ENCODE measurements around the gene SCYL3.

The SCYL3 gene

GRCh38 chr1:169860750-169861149, 32.9 kb downstream of the SCYL3 start:
- no peak for TF ChIP-seq EZH2 (optimal IDR thresholded peaks at IDR 0.05; ENCODE audit: low read depth, low read length)
- TF ChIP-seq CTCF (IDR thresholded peaks at IDR 0.05; ENCODE audit: low read length) = no peak
- TF ChIP-seq EZH2phosphoT487 (IDR thresholded peaks at IDR 0.05; ENCODE audit: low read length) = no peak
- Histone ChIP-seq H2AFZ (ENCODE audit: low read length) (no peak overlapping the region), H3K9me3 (replicated peaks; ENCODE audit: insufficient read depth, low read length) (no peaks in the 10 kb centered on the region), H3K4me3 (ENCODE audit: low read length) (no peak overlapping the region), H4K20me1 (ENCODE audit: insufficient read depth, low read length) (no peaks in the 10 kb centered on the region), H3K36me3 (replicated peaks; ENCODE audit: insufficient read depth, low read length) (peaks cover 13% of the 10 kb centered on the region; the same call in 1 of the 2 replicates), H3K4me2 (ENCODE audit: low read depth, low read length) (no peak overlapping the region), H3K27ac (ENCODE audit: low read length) (no peak overlapping the region), H3F3A (ENCODE audit: insufficient read depth, low read length) (no peaks in the 10 kb centered on the region), H3K27me3 (replicated peaks; ENCODE audit: insufficient read depth, low read length) (no peaks in the 10 kb centered on the region), H3K9ac (ENCODE audit: low read length) (no peak overlapping the region), H3K79me2 (ENCODE audit: low read length) (no peaks in the 10 kb centered on the region), H3K4me1 (ENCODE audit: low read length) (no peaks in the 10 kb centered on the region), H3K9me2 (replicated peaks; ENCODE audit: insufficient read depth, low read length) (no peaks in the 10 kb centered on the region)
- no peak for DNase-seq

GRCh38 chr1:169860187-169860586, 33.5 kb downstream of the SCYL3 start:
- Histone ChIP-seq H3K4me2 (ENCODE audit: low read depth, low read length) (no peak overlapping the region), H3K27ac (ENCODE audit: low read length) (no peak overlapping the region), H3K36me3 (replicated peaks; ENCODE audit: insufficient read depth, low read length) (peaks cover 13% of the 10 kb centered on the region; the same call in 1 of the 2 replicates), H3K79me2 (ENCODE audit: low read length) (no peaks in the 10 kb centered on the region), H3F3A (ENCODE audit: insufficient read depth, low read length) (no peaks in the 10 kb centered on the region), H3K9me3 (replicated peaks; ENCODE audit: insufficient read depth, low read length) (no peaks in the 10 kb centered on the region), H3K4me1 (ENCODE audit: low read length) (no peaks in the 10 kb centered on the region), H3K9ac (ENCODE audit: low read length) (no peak overlapping the region), H3K4me3 (ENCODE audit: low read length) (no peak overlapping the region), H3K9me2 (replicated peaks; ENCODE audit: insufficient read depth, low read length) (no peaks in the 10 kb centered on the region), H4K20me1 (ENCODE audit: insufficient read depth, low read length) (no peaks in the 10 kb centered on the region), H3K27me3 (replicated peaks; ENCODE audit: insufficient read depth, low read length) (no peaks in the 10 kb centered on the region), H2AFZ (ENCODE audit: low read length) (no peak overlapping the region)
- DNase-seq = no peak
- TF ChIP-seq CTCF (IDR thresholded peaks at IDR 0.05; ENCODE audit: low read length) (no peak), EZH2phosphoT487 (IDR thresholded peaks at IDR 0.05; ENCODE audit: low read length) (no peak), EZH2 (optimal IDR thresholded peaks at IDR 0.05; ENCODE audit: low read depth, low read length) (no peak)

- Histone ChIP-seq H3K9ac (ENCODE audit: low read length) (no peak overlapping the region), H3K79me2 (ENCODE audit: low read length) (no peaks in the 10 kb centered on the region), H3K9me3 (replicated peaks; ENCODE audit: insufficient read depth, low read length) (no peaks in the 10 kb centered on the region), H3K27me3 (replicated peaks; ENCODE audit: insufficient read depth, low read length) (no peaks in the 10 kb centered on the region), H3K4me3 (ENCODE audit: low read length) (no peak overlapping the region), H3K27ac (ENCODE audit: low read length) (no peak overlapping the region), H3K4me2 (ENCODE audit: low read depth, low read length) (no peak overlapping the region), H4K20me1 (ENCODE audit: insufficient read depth, low read length) (no peaks in the 10 kb centered on the region), H3K9me2 (replicated peaks; ENCODE audit: insufficient read depth, low read length) (no peaks in the 10 kb centered on the region), H3K36me3 (replicated peaks; ENCODE audit: insufficient read depth, low read length) (peaks cover 23% of the 10 kb centered on the region; the same call in 1 of the 2 replicates), H2AFZ (ENCODE audit: low read length) (no peak overlapping the region), H3K4me1 (ENCODE audit: low read length) (no peaks in the 10 kb centered on the region), H3F3A (ENCODE audit: insufficient read depth, low read length) (no peaks in the 10 kb centered on the region)
- TF ChIP-seq EZH2 (optimal IDR thresholded peaks at IDR 0.05; ENCODE audit: low read depth, low read length) (no peak), EZH2phosphoT487 (IDR thresholded peaks at IDR 0.05; ENCODE audit: low read length) (no peak), CTCF (IDR thresholded peaks at IDR 0.05; ENCODE audit: low read length) (no peak)
- no peak for DNase-seq
Measured at GRCh38 chr1:169859001-169859400, 34.7 kb downstream of the SCYL3 start.
